SU-DHL-6 (cell line): ENCODE measurements around the gene PLA1A.

ENCODE experiments used
- H2AFZ ChIP-seq: fragments of 200-600 bp; sonication (generic); 2 replicates; pipeline ENCODE4 v1.6.1; 2014; ENCODE audit warnings: low read depth, mild to moderate bottlenecking, moderate library complexity, mixed read lengths, antibody characterized with exemption, low read length; ENCODE audit not compliant: severe bottlenecking
- H3F3A ChIP-seq: fragments of 200-600 bp; shearing (Covaris generic); 2 replicates; pipeline ENCODE4 v1.6.0; 2016; ENCODE audit warnings: antibody characterized with exemption, mild to moderate bottlenecking; ENCODE audit not compliant: insufficient read depth
- H3K27ac ChIP-seq: fragments of 200-600 bp; sonication (generic); 2 replicates; pipeline ENCODE4 v1.5.1; 2016; ENCODE audit warnings: low read depth, mild to moderate bottlenecking, low read length, moderate library complexity, mixed read lengths
- H3K27me3 ChIP-seq: fragments of 200-600 bp; sonication (generic), shearing (Covaris generic); 2 replicates; pipeline ENCODE4 v1.6.0; 2014; ENCODE audit warnings: mild to moderate bottlenecking, low read length
- H3K36me3 ChIP-seq: fragments of 200-600 bp; sonication (generic); 2 replicates; pipeline ENCODE4 v1.6.1; 2014; ENCODE audit warnings: mild to moderate bottlenecking, low read length, mixed read lengths
- H3K4me2 ChIP-seq: fragments of 300-600, 200-600 bp; shearing (Covaris generic), sonication (generic); 2 replicates; pipeline ENCODE4 v1.6.0; 2014; ENCODE audit warnings: low read length, low read depth, mild to moderate bottlenecking; ENCODE audit not compliant: poor library complexity, severe bottlenecking
- H3K4me3 ChIP-seq: fragments of 200-600 bp; sonication (generic); 2 replicates; pipeline ENCODE4 v1.5.1; 2014; ENCODE audit warnings: antibody characterized with exemption, low read length, mild to moderate bottlenecking, mixed read lengths; ENCODE audit not compliant: insufficient read depth, poor library complexity, severe bottlenecking
- H3K79me2 ChIP-seq: fragments of 200-600 bp; sonication (generic); 2 replicates; pipeline ENCODE4 v1.6.1; 2014; ENCODE audit warnings: mild to moderate bottlenecking, low read length, moderate library complexity; ENCODE audit not compliant: insufficient read depth
- H3K9ac ChIP-seq: fragments of 200-600 bp; sonication (generic); 2 replicates; pipeline ENCODE4 v1.7.0; 2014; ENCODE audit warnings: mild to moderate bottlenecking, low read length
- H3K9me2 ChIP-seq: fragments of 200-600 bp; sonication (generic); replicated peaks from 2 replicates; pipeline ENCODE4 v1.6.1; 2014; ENCODE audit warnings: low read length; ENCODE audit not compliant: insufficient read depth
- H3K9me3 ChIP-seq: fragments of 200-600 bp; sonication (generic); 2 replicates; pipeline ENCODE4 v1.6.1; 2014; ENCODE audit warnings: low read length, mixed read lengths; ENCODE audit not compliant: insufficient read depth
- H4K20me1 ChIP-seq: fragments of 200-600 bp; sonication (generic); 2 replicates; pipeline ENCODE4 v1.6.1; 2014; ENCODE audit warnings: low read depth, mild to moderate bottlenecking, antibody characterized with exemption, low read length, moderate library complexity, mixed read lengths
- CTCF ChIP-seq: fragments of 200-600 bp; sonication (generic); IDR thresholded peaks from one replicate; pipeline ENCODE4 v1.5.1; 2017; ENCODE audit warnings: antibody characterized with exemption, mild to moderate bottlenecking, low read length, moderate library complexity; ENCODE audit not compliant: insufficient read depth, poor library complexity, severe bottlenecking
- EZH2phosphoT487 ChIP-seq: fragments of 200-600 bp; sonication (generic), shearing (Covaris generic); conservative IDR thresholded peaks from 2 replicates; pipeline ENCODE4 v1.6.1; 2018; ENCODE audit warnings: mild to moderate bottlenecking, antibody characterized with exemption, low read length, moderate library complexity, mixed read lengths

The PLA1A gene

GRCh38 chr3:119597548-119598288 is at the start of gene PLA1A:
Gene PLA1A (plus strand): TSS chr3:119597885. CDS start chr3:119597914, 29 bp downstream.
- H3F3A ChIP-seq = no peaks in the 10 kb centered on the region
- H3K27me3 ChIP-seq = no peaks in the 10 kb centered on the region
- H3K4me2 ChIP-seq = no peak within 1 kb of the TSS
- no peaks in the 10 kb centered on the region for H4K20me1 ChIP-seq
- no peaks in the 10 kb centered on the region for H3K9me3 ChIP-seq
- H3K36me3 ChIP-seq = no peaks in the 10 kb centered on the region
- no peak for TF ChIP-seq EZH2phosphoT487
- no peak for TF ChIP-seq CTCF
- no peak within 1 kb of the TSS for H3K27ac ChIP-seq
- H2AFZ ChIP-seq = no peak within 1 kb of the TSS
- H3K9me2 ChIP-seq = no peaks in the 10 kb centered on the region
- no peaks in the 10 kb centered on the region for H3K79me2 ChIP-seq
- H3K4me3 ChIP-seq = no peak within 1 kb of the TSS
- no peak within 1 kb of the TSS for H3K9ac ChIP-seq

GRCh38 chr3:119548341-119548740 is 49.3 kb upstream of the PLA1A start:
- Histone ChIP-seq H3K9me2 (no peaks in the 10 kb centered on the region), H3K4me2 (no peak overlapping the region), H3K4me3 (no peak overlapping the region), H2AFZ (no peak overlapping the region), H3K27ac (no peak overlapping the region), H3K79me2 (peaks cover 52% of the 10 kb centered on the region), H3K9ac (no peak overlapping the region), H3K27me3 (no peaks in the 10 kb centered on the region), H3K9me3 (no peaks in the 10 kb centered on the region), H3F3A (no peaks in the 10 kb centered on the region), H4K20me1 (no peaks in the 10 kb centered on the region), H3K36me3 (peaks cover 16% of the 10 kb centered on the region)
- TF ChIP-seq EZH2phosphoT487 (no peak), CTCF (no peak)

GRCh38 chr3:119550192-119550910 is 47.3 kb upstream of the PLA1A start:
- Histone ChIP-seq H3K36me3 (0 out of 2 replicates have a peak, but pooled peaks cover 10% of the 10 kb centered on the region), H3K79me2 (peaks cover 72% of the 10 kb centered on the region), H3K27ac (no peak overlapping the region), H3K9me2 (no peaks in the 10 kb centered on the region), H4K20me1 (no peaks in the 10 kb centered on the region), H3K9me3 (no peaks in the 10 kb centered on the region), H3F3A (no peaks in the 10 kb centered on the region; the same call in 1 of the 2 replicates), H3K27me3 (no peaks in the 10 kb centered on the region), H3K4me2 (no peak overlapping the region), H2AFZ (no peak overlapping the region), H3K4me3 (no peak overlapping the region), H3K9ac (no peak overlapping the region)
- no peak for TF ChIP-seq EZH2phosphoT487
- TF ChIP-seq CTCF = no peak
